Activated naive CD8-positive, alpha-beta T cell (primary cell): ENCODE results near the gene ANKRD65.
A peak's percentile ranks its signal among the peaks of the same experiment; 100 is the strongest.

ENCODE experiments used
- H3K27ac Mint-ChIP-seq: one replicate; pipeline ENCODE4 v1.8.0; 2021; ENCODE audit warnings: mixed read lengths
- H3K27me3 Mint-ChIP-seq: one replicate; pipeline ENCODE4 v1.8.0; 2021; ENCODE audit warnings: mixed read lengths
- H3K36me3 Mint-ChIP-seq: one replicate; pipeline ENCODE4 v1.8.0; 2021; ENCODE audit warnings: mixed read lengths
- H3K4me1 Mint-ChIP-seq: one replicate; pipeline ENCODE4 v1.8.0; 2021; ENCODE audit warnings: low read depth, mixed read lengths
- H3K4me3 Mint-ChIP-seq: one replicate; pipeline ENCODE4 v1.8.0; 2021; ENCODE audit warnings: mild to moderate bottlenecking, mixed read lengths
- H3K9me3 Mint-ChIP-seq: one replicate; pipeline ENCODE4 v1.8.0; 2021; ENCODE audit warnings: low read depth, mixed read lengths

The ANKRD65 gene

GRCh38 chr1:1427820-1428148 lies 6.7 kb upstream of the ANKRD65 start:
- H3K27me3 Mint-ChIP-seq: peaks cover 3% of the 10 kb centered on the region

GRCh38 chr1:1427106-1427819 lies 6.2 kb upstream of the ANKRD65 start:
- Mint-ChIP-seq H3K27me3 (peaks cover 3% of the 10 kb centered on the region), H3K9me3 (no peaks in the 10 kb centered on the region), H3K36me3 (no peaks in the 10 kb centered on the region), H3K27ac (no peak overlapping the region), H3K4me1 (peaks cover 3% of the 10 kb centered on the region), H3K4me3 (no peak overlapping the region)

More at GRCh38 chr1:1427820-1428148, 6.7 kb upstream of the ANKRD65 start:
- H3K4me1 Mint-ChIP-seq: peaks cover 3% of the 10 kb centered on the region
- H3K4me3 Mint-ChIP-seq: no peak overlapping the region
- H3K36me3 Mint-ChIP-seq: no peaks in the 10 kb centered on the region
- H3K27ac Mint-ChIP-seq: no peak overlapping the region
- no peaks in the 10 kb centered on the region for H3K9me3 Mint-ChIP-seq

GRCh38 chr1:1426496-1427105 lies 5.5 kb upstream of the ANKRD65 start:
- H3K4me3 Mint-ChIP-seq: peak overlapping the region; percentile 32
- H3K27me3 Mint-ChIP-seq: peaks cover 3% of the 10 kb centered on the region
- H3K4me1 Mint-ChIP-seq: peaks cover 3% of the 10 kb centered on the region
- no peaks in the 10 kb centered on the region for H3K36me3 Mint-ChIP-seq
- H3K9me3 Mint-ChIP-seq: no peaks in the 10 kb centered on the region
- no peak overlapping the region for H3K27ac Mint-ChIP-seq

GRCh38 chr1:1425753-1426495 lies 4.8 kb upstream of the ANKRD65 start:
- Mint-ChIP-seq H3K4me3 (peak overlapping the region; percentile 32), H3K27ac (no peak overlapping the region), H3K4me1 (peaks cover 3% of the 10 kb centered on the region), H3K27me3 (peaks cover 3% of the 10 kb centered on the region), H3K36me3 (no peaks in the 10 kb centered on the region), H3K9me3 (no peaks in the 10 kb centered on the region)

GRCh38 chr1:1425426-1425752 lies 4.3 kb upstream of the ANKRD65 start:
- no peak overlapping the region for H3K27ac Mint-ChIP-seq
- H3K9me3 Mint-ChIP-seq: no peaks in the 10 kb centered on the region
- H3K27me3 Mint-ChIP-seq: peaks cover 3% of the 10 kb centered on the region

GRCh38 chr1:1424707-1425106 lies 3.6 kb upstream of the ANKRD65 start:
- H3K27me3 Mint-ChIP-seq: peaks cover 3% of the 10 kb centered on the region

More at GRCh38 chr1:1425426-1425752, 4.3 kb upstream of the ANKRD65 start:
- H3K4me1 Mint-ChIP-seq: peaks cover 3% of the 10 kb centered on the region
- H3K36me3 Mint-ChIP-seq: no peaks in the 10 kb centered on the region
- H3K4me3 Mint-ChIP-seq: no peak overlapping the region

GRCh38 chr1:1423245-1423597 lies 2.1 kb upstream of the ANKRD65 start:
- Mint-ChIP-seq H3K4me3 (no peak overlapping the region), H3K4me1 (peaks cover 2% of the 10 kb centered on the region), H3K36me3 (no peaks in the 10 kb centered on the region), H3K27ac (no peak overlapping the region), H3K9me3 (no peaks in the 10 kb centered on the region), H3K27me3 (no peaks in the 10 kb centered on the region)

More at GRCh38 chr1:1424707-1425106, 3.6 kb upstream of the ANKRD65 start:
- Mint-ChIP-seq H3K36me3 (no peaks in the 10 kb centered on the region), H3K9me3 (no peaks in the 10 kb centered on the region), H3K4me1 (peaks cover 3% of the 10 kb centered on the region), H3K4me3 (no peak overlapping the region), H3K27ac (no peak overlapping the region)

GRCh38 chr1:1422465-1423244 lies 1.6 kb upstream of the ANKRD65 start:
- Mint-ChIP-seq H3K36me3 (no peaks in the 10 kb centered on the region), H3K9me3 (no peaks in the 10 kb centered on the region), H3K27ac (no peak overlapping the region), H3K4me3 (no peak overlapping the region), H3K4me1 (peaks cover 2% of the 10 kb centered on the region), H3K27me3 (no peaks in the 10 kb centered on the region)

- Mint-ChIP-seq H3K36me3 (no peaks in the 10 kb centered on the region), H3K9me3 (no peaks in the 10 kb centered on the region), H3K27me3 (no peaks in the 10 kb centered on the region), H3K4me1 (peaks cover 2% of the 10 kb centered on the region), H3K27ac (no peak overlapping the region), H3K4me3 (no peak overlapping the region)
Measured at GRCh38 chr1:1421907-1422464, 910 bp upstream of the ANKRD65 start.

GRCh38 chr1:1420654-1421141 lies 378 bp downstream of the ANKRD65 start:
- Mint-ChIP-seq H3K9me3 (no peaks in the 10 kb centered on the region), H3K27ac (no peak overlapping the region), H3K27me3 (no peaks in the 10 kb centered on the region), H3K36me3 (no peaks in the 10 kb centered on the region), H3K4me1 (peaks cover 2% of the 10 kb centered on the region), H3K4me3 (peak overlapping the region; percentile 3)

GRCh38 chr1:1419813-1420653 lies 1.0 kb downstream of the ANKRD65 start:
- Mint-ChIP-seq H3K36me3 (no peaks in the 10 kb centered on the region), H3K9me3 (no peaks in the 10 kb centered on the region), H3K27me3 (no peaks in the 10 kb centered on the region), H3K27ac (no peak overlapping the region), H3K4me1 (peaks cover 2% of the 10 kb centered on the region), H3K4me3 (no peak overlapping the region)

- Mint-ChIP-seq H3K27me3 (no peaks in the 10 kb centered on the region), H3K4me3 (no peak overlapping the region), H3K9me3 (no peaks in the 10 kb centered on the region), H3K27ac (no peak overlapping the region), H3K4me1 (peaks cover 2% of the 10 kb centered on the region), H3K36me3 (no peaks in the 10 kb centered on the region)
Measured at GRCh38 chr1:1419363-1419812, 1.7 kb downstream of the ANKRD65 start.

- no peaks in the 10 kb centered on the region for H3K27me3 Mint-ChIP-seq
- no peaks in the 10 kb centered on the region for H3K36me3 Mint-ChIP-seq
- no peak overlapping the region for H3K27ac Mint-ChIP-seq
- H3K4me1 Mint-ChIP-seq: peaks cover 2% of the 10 kb centered on the region
- no peaks in the 10 kb centered on the region for H3K9me3 Mint-ChIP-seq
- H3K4me3 Mint-ChIP-seq: no peak overlapping the region
Measured at GRCh38 chr1:1418464-1419362, 2.4 kb downstream of the ANKRD65 start.
